Activated effector memory CD4-positive, alpha-beta T cell treated with anti-CD3 and anti-CD28 coated beads, Interleukin-2, amount 50 U/mL, for 16 hours (primary cell): ENCODE results near the gene STK38L.

Experiments used
- DNase-seq: peaks from one replicate; pipeline ENCODE4 v3.0.0-alpha.2; 2020

Gene STK38L

DNA sequence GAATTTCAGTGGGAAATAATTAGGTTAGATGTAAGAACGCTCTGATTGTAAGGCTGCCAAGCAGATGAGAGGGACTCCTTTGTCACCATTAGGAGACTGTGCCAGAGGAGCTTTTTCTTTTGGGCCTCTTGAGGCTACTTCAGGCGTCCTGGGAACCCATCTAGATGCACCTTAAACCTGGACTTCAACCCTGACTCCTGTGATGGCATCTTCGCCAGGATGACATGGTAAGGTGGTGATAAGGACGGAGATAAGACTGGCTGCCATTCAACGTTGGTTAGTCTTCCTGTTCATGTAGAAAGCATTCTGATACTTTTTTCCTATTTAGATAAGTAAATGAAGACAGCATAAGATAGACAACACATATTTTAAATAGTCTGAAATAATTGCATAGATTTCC is 36.3 kb downstream of the STK38L start:
- no peak for DNase-seq

DNA sequence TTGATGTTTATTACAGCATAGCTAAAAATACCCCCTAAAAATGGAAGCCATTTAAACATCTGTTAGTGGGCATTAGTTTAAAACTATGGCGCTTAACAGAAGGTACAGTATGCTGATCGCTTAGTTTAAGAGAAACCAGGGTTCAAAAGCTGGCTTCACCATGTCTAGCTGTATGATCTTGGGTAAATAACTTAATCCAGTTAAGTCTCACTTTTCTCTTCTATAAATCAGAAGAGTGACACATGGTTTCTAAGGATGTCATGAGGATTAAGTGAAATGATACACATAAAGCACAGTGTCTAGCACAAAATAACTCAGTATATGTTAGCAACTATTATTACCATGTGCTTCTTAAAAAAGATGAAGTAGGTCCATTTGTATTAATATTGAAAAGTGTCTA is 38.7 kb downstream of the STK38L start:
- DNase-seq = no peak

- no peak for DNase-seq
Measured at GRCh38 chr12:27284021-27284420, 39.9 kb downstream of the STK38L start.

- no peak for DNase-seq
Measured at GRCh38 chr12:27284751-27285150, 40.7 kb downstream of the STK38L start.

GRCh38 chr12:27285403-27285802 is 41.3 kb downstream of the STK38L start:
- DNase-seq = no peak

DNA sequence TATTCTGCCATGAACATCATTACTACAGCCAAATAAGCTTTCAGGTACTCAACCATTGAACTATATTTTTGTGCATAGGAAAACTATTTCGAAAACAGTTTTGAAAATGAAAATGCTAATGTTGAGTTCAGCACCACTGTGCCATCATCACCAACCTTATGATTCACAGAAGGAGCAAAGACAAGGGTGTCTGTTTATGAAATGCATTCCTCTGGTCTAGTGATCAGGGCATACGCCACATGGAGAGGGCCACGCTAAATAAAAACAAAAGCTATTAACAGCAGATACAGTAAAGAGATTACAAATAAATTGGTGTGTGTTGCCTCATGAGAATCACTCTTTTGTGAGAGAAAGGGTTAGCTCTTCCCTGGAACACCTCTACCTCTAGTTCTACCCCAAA is 45.3 kb downstream of the STK38L start:
- DNase-seq = no peak

GRCh38 chr12:27290501-27291168 is 46.5 kb downstream of the STK38L start:
- DNase-seq = no peak

DNA sequence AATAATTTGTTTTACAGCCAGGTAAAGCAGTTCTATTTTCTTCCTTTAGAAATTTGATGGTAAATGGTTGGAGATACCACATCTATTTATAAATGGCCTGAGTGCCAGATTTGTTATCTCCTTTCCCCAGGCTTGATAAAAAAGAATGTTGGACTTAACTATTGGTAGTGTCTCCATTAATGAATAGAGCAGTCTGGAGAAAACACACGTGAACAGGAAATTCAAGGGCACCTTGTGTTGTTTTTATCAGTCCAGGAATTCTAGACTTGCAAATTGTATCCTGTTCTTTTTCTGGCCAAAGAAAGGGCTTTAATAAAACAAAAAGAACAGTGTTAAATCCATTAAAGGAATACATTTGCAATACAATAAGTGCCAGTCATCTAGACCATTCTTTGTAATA is 47.8 kb downstream of the STK38L start:
- DNase-seq = no peak

DNA sequence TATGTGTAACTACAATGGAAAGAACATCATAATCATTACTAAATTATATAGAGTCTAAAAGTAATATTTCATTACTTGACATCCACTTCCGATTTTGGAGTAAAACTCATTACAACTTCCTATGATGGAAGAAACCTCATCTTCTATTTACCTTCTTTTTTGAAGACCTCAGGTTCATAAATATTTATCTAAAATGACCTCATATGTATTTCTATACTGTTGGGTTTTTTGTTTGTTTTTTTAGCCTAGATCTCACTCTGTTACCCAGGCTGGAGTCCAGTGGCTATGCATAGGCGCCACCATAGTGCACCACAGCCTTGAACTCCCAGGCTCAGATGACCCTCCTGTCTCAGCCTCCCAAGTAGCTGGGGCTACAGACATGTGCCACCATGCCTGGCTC is 48.6 kb downstream of the STK38L start:
- no peak for DNase-seq

DNA sequence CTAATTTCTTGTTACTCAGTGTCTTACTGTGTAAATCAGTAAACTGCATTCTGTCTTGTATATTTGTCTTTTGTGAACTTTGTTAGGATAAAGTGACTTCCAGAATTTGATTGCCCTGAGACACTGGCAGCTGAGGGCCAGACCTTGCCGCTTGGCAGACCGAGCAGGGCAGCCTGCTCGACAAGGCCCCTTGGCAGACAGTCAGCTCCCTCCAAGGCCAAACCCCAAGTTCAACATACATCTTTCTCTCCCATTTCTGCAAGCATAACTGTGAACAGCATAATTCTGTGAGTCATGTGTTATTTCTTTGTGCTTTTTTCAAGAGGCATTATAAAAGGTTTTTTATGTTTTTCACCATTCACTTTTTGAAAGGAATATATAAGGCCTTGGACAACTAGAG is 49.4 kb downstream of the STK38L start:
- no peak for DNase-seq

DNA sequence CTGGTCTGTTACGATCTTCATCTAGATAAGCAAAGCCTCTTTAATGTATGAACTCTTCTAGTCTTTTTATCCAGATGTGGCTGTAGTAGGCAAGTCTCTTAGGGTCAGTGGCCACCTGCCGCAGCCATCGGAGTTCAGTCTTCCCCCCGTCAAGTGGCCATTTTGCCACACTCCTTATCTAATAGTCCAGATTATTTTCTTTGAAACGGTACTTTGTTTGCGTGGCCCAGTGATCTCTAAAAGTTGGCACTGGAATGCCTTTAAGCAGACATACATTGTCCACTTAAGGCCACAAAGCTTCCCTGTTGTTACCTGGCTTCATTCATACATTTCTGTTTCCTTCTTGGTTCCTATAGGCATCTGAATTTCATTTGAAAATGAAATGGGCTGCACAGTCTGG is 52.6 kb downstream of the STK38L start:
- no peak for DNase-seq

DNA sequence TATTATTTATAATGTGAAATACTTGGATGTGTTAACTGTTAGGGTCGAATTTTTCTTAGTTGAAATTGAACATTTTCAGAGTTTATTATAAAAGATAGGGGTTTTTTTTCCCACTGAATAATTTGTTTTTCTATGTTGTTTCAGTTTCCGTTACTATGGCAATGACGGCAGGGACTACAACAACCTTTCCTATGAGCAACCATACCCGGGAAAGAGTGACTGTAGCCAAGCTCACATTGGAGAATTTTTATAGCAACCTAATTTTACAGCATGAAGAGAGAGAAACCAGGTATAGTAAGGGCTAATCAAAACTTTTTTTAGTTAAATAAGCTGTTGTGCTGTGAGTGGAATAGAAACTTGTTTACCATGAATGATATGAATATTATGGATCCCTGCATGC is 53.5 kb downstream of the STK38L start:
- DNase-seq = no peak

DNA sequence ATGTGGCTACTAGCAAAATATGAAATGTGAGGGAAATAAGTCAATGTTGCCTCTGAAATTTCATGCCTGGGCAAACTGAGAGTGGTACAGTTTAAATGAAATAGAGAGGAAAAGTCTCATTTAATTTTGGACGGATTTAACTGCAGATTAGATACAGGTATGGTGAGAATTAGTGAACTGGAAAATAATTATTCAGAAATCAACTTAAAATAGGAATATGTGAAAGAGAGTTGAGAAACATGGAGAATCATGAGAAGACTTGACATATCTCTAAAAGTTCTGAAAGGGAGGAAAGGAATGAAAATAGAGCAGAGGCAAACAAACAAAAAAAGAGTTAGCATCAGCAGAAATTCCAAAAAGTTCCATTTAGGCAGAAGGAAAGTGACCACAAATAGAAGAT is 55.0 kb downstream of the STK38L start:
- no peak for DNase-seq

GRCh38 chr12:27300226-27300625 is 56.1 kb downstream of the STK38L start:
- DNase-seq = no peak

DNA sequence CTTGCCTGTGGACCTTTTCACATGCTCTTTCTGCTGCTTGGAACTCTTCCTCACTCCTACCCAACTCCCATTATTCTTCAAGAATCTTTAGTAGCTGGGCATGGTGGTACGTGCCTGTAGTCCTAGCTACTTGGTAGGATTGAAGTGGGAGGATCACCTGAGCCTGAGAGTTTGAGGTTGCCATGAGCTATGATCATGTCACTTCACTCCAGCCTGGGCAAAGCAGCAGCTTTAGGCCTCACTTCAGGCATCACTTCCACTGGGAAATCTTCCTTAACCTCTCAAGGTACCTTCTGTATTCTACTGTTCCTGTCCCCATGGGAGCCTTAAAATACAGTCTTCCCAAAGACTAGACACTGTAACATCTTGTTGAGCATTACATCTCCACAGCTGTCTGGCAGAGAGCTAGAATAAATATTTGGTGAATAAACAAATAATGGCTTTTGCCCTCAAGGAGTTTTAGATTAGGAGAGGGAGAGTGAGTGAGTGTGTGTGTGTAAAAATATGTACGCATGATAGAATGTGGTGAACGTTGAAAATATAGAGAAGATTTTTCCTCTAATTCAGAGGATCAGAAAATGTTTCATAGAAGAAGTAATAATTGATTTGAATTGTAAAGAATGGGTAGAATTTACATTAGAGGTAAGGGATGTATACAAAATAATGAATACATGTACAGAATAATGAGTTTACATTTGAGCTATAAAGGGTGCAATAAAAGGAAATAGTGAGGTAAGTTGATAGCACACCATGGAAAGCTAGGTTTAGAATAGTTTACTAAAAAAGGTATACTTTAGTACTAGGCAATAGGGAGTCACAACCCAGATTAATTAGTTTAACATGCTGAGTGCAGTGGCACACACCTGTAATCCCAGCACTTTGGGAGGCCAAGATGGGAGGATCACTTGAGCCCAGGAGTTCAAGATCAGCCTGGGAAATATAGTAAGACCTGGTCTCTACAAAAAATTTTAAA is 59.3 kb downstream of the STK38L start:
- DNase-seq = no peak

DNA sequence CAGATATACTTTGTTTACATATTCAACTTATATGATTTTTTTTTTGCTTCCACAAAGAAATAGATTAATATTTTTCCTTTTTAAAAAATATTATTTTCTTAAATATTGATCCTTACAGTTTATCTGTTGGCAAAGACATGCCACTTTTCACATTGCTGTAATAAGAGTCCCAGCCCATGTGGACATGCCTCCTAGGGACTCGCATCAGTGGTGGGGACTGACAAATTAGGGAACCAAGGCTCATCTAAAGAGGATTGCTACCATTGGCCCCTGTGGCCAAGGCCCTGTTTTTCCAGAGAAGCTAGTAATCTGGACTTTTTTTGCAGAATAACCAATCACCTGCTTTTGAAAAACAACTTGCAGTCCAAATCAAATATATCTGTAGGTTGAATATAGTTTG is 60.8 kb downstream of the STK38L start:
- DNase-seq = no peak

- no peak for DNase-seq
Measured at GRCh38 chr12:27305673-27306456, 61.8 kb downstream of the STK38L start.

DNA sequence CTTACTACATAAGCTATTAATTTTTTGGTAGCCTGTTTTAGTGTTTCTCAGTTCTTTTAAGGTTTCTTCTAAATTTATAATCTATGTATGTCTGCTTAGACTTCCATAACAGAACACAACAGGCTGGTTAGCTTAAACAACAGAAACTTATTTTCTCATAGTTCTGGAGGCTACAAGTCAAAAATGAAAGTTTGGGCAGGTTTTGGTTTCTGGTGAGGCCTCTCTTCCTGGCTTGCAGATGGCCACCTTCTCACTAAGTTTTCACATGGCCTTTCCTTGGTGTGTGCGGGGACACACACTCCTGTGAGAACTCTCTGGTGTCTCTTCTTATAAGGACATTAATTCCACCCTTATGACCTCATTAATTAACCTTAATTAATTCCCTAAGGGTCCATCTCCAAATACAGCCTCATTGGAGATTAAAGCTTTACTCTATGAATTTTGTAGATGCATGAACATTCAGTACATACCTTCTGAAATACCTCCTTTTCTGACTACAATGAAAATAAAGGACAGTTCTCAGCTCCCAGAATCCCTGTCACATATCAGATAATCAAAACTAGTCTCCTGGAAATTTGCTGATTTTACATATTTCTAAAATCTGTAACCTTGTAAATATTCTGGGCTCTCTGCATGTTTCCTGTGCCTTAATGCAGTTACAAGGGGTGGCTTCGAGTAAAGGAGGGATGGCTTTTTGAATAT is 65.4 kb downstream of the STK38L start:
- DNase-seq = no peak

GRCh38 chr12:27309995-27310315 is 65.9 kb downstream of the STK38L start:
- no peak for DNase-seq

- no peak for DNase-seq
Measured at GRCh38 chr12:27316947-27317346, 72.9 kb downstream of the STK38L start.

DNA sequence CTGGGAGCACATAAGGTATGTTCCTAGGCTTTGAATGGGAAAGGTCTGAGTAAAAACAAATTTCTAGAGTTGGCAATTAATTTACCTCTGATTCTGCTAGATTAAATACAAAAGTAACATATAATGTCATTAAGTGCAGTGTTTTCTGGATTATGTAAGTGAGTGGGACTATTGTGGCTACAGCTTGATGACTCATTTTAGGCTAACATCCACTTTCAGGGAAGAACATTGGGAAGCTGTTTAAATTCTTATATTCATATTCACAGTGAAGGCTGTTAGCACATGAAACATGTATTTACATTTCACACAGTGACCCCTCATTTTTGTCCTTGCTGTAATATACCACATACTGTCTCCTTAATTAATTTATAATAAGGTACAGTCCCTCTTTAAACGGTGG is 75.3 kb downstream of the STK38L start:
- DNase-seq = no peak

DNA sequence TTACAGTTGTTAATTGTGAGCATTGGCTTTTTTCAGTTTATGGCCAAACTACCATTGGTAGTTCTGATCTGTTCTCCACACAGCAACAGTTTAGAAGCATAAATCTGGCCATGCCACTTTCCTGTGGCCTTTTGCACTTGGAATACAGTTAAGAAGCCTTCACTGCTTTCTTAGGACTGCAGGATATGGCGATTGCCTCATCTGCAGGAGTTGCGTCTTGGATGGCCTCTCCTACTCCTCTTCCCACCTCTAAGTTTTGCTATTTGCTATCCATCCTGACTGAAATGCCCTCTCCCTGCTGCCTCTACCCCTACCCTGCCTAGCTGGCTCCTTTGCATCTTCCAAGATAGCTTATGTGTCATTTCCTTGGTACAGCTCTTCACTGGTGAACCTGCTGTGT is 75.8 kb downstream of the STK38L start:
- no peak for DNase-seq

- no peak for DNase-seq
Measured at GRCh38 chr12:27324530-27324929, 80.4 kb downstream of the STK38L start.
